GM19467 (cell line): ENCODE measurements around the gene KATNB1.
"Not testable (repeated sequence)": the region's sequence is repeated elsewhere in the genome, so short reads cannot be mapped to it uniquely, and the experiment has no call there.

Source experiments
- ATAC-seq: cut with Tn5 transposase; IDR thresholded peaks from one replicate; pipeline ENCODE4 v1.9.1; 2021; ENCODE audit warnings: mild to moderate bottlenecking, moderate library complexity; ENCODE audit not compliant: unreplicated experiment

The KATNB1 gene

DNA sequence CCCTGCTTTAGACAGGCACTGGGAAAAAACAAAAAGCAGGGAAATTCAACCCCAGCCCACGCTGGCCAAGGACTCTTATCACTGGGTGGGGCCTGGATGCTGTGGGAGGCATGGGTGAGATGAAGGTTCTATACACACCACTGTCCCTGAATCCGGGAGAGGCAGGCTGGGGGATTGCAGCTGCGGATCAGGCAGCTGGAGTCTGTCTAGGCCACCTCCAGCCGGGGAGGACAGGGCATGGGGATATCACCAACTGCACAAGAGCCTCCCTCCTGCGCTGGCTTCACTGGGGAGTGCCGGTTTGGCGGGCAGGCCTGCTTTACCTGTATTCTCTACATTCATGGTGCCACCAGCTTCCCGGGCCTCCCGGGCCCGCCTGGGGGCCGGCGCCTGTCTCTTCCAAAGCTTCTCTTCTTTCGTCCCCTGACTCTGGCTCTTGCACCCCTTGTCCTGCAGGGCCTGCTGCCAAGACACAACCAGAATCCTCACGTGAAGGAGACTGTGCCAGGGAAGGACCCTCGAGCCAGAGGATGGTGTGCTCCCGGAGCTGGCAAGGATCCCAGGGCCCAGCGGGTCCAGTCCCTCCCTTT lies 52.8 kb downstream of the KATNB1 start:
- ATAC-seq: no peak

DNA sequence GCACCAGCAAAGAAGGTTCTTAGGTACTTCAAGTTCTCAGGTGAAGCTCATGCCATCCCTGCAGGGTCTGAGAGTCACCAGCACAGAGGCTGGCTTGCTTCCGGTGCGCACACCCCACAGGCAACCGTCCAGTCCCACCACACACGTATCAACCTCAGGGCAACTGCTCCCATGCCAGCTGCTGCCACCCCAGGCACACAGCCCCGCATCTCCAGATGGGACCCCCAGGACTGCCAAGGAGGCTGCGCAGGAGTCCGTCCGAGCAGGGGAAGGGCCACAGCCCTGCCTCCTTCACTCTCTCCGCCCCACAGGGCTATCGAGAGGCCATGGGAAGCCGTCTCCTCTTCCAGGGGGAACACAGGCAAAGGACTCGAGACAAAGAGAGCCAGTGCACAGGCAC lies 53.4 kb downstream of the KATNB1 start:
- ATAC-seq: no peak

DNA sequence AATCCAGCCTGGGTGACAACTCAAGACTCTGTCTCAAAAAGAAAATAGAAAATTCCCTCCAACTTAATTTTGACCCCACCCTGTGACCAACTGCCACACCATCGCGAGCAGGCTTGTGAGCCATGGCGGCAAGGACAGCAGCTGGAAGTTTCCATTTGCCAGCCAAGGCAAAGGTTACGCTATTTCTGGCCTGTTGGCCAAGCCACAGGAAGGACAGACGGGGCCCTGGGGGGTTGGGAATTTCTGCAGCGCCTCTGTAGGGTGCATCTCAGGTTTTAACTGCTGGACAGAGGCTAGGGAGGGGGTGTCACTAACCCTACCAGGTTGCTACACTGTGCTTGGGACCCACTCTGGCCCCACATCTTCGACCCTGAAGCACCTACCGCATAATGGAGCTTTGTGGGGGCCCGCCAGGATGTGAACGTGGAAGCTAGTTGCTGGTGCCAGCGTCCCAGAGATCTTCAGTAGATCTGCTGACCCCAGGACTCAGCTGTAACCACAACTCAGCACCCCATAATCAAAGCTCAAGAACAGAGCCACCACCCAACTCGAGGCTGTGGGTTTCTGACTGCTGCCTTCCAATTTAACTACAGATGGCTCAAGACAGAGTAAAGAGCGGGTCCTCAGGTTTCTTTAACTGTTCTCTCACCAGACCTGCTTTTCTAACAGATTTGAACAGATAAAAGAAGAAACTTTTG lies 55.8 kb downstream of the KATNB1 start:
- ATAC-seq: no peak

DNA sequence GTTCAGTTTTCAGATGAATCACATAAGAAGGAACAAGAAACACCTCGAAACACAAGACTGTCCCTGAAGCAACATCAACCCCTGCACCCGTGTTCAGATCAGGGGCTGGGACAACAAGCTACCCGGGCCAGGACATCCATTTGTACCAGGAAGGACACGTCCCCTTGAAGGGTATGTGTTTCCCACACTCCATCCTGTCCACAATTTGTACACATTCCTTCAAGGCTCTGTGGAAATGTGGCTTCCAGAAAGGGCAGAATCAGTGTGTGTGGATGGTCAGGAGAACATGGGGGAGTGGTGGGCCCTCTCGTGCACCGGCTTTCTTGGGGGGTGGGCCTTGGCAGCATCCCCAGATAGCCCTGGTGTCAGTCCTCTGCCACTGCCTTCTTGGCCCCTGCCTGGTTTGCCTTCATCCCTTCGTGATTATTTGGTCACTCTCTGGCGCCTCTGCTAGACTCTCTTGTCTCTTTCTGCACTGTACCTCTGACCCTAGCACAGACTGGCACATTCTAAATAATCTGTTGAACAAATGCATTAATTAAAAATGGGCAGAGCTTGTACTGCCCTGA lies 56.4 kb downstream of the KATNB1 start:
- ATAC-seq: no peak

DNA sequence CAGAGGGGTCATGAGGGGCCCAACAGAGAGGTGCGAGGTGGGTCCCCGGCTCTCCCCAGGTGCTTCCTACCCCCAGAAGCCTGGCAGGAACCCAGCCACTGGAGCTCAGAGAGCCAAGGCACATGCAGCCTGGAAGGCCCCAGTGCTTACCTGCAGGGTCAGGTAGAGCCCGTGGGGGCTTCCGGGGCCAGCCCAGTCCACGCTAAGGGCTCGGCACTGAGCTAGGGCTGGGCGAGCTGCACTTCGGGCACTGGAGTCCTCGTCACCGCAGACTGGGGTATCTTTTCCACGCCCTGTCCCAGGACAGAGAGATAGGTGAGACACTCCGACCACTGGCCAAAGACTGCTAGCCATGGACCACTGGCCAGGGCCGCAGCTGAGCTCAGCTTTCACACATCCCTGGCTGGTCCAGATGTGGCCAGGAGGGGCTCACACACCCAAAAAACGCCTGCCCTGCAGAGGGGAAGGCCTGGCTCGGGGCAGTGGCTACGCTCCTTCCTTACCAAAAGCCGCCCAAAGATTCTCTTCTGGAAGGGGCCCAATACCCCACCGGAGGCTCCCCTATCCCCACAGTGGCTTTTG lies 59.4 kb downstream of the KATNB1 start:
- ATAC-seq: no peak

DNA sequence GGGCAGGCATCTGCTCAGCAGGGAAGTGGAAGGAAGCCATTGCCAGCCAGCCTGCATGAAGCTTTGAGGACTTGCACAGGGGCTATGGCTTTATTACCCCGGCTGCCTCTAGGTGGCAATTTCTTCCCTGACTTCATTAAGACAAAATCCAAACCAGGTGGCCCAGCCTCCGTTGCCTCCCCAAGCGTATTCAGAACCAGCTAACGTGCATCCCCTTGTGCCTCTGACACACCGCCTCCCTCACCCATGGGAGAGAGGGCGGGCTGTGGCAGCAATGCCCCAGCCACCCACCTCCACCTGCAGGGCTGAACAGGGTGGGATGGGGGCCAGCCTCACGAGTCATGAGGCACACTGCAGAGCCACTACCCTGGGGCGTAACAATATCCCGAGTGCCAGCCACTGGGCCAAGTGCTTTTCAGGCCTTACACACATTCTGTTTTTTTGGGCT lies 59.9 kb downstream of the KATNB1 start:
- no peak for ATAC-seq

DNA sequence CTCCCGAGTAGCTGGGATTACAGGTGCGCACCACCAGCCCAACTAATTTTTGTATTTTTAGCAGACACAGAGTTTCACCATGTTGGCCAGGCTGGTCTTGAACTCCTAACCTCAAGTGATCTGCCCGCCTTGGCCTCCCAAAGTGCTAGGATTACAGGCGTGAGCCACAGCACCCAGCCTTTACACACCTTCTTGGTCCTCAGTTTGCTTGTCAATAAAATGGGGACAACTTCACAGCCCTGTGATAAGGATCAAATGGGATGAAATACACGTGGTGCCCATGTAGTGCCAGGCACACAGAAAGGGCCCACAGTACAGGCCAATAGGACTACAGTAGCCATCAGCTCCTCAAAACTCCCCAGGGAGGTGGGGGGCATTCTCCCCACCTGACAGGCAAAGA lies 60.4 kb downstream of the KATNB1 start:
- not testable (repeated sequence) for ATAC-seq

DNA sequence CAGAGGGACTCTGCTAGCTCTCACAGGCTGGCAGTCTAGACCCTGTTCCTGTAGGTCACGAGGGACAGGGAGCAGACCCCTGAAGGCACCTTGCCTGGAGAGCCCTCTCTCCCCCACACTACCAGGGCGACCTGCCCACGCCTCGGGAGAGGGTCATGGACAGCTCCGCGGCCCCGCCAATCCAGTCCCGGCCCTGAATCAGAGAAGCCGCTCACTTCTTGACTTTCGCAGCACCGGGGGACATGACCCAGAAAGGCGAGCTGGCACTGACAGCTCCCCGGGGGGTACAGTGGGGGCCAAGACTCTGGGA lies 61.6 kb downstream of the KATNB1 start:
- ATAC-seq: no peak

DNA sequence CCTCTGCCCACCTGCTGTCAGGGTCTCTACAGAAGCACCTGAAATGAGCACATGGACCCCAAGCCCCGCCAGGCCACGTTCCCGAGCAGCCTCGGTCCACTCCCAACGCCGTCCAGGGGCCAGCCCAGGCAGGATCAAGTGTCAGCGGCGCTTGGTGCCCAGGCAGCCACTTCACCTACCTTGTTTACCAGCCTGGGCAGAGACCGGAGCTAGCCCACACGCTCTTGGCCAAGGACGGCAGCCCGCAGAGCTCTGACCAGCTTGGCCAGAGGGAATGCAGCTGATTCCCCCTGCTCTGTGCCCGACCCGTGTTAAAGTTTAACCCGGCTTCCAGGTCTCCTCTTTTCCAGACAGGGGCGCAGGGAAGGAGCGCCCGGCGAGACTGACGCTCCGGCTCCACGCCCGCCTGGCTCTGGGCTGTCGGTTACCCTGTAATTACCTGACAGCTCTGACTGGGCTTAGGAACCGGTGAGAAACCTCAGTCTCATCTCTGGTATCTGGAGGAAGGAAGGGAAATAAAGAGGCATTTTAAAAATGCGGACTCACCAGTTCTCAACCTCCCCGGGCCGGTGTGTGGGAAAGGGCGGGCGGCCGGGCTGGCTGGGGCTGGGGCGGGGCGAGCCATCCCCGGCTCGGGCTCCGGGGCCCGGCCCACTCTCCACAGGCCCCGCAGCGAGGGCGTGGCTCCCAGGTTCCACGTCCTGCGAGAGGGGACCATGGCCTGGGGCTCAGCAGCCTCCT lies 62.1 kb downstream of the KATNB1 start:
- no peak for ATAC-seq

DNA sequence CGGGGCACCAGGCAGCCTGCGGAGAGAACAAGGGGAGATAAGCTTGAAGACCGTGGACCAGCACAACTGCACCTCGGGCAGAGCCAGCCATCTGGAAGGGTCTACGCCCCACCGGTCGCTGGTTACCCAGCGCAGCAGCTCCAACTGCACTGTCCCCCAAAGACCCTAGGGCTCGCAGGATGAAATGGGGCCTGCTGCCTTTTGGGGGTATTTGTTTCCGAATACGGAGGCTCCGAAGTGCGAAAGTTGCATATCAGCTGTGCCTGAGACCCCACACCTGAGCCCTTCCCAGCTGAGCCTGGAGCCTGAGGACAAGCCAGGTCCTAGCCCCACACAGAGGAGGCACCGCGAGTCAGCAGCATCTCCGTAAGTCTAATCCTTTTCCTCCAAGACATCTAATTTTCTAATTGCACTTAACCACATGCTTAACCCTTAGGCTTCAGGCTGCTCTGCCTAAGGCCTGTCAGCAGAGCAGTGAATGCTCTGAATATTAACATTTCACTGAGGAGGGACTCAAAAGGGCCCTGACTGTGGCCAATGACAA lies 62.8 kb downstream of the KATNB1 start:
- no peak for ATAC-seq

DNA sequence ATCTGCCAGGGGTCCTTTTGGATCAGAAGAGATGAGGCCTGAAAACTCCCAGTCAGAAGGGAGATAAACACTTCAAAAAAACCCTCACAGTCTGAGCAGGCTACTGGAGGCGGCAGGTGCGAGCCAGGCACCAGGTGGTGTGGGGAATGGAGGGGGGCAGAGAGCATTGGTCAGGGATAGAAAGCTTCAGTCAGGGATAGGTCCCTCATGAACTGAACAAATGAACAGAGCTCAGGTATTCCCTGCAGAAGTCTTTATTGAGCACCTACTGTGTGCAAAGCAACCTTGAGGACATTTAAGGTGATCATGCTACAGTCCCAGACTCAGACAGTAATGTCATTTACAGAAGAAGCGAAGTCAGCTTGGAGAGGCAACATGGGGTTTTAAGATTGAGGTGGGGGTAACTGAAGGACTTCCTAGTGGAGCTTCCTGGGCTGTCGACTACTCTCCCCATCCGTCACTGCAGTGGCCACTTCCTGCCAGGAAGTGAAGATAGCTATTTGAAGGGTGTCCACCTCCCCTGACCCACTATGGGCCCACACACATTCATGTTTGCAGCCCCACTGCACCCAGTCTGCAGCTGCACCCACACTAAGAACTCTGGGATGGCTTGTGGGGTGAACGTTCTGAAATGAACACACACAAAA lies 63.5 kb downstream of the KATNB1 start:
- ATAC-seq: no peak

DNA sequence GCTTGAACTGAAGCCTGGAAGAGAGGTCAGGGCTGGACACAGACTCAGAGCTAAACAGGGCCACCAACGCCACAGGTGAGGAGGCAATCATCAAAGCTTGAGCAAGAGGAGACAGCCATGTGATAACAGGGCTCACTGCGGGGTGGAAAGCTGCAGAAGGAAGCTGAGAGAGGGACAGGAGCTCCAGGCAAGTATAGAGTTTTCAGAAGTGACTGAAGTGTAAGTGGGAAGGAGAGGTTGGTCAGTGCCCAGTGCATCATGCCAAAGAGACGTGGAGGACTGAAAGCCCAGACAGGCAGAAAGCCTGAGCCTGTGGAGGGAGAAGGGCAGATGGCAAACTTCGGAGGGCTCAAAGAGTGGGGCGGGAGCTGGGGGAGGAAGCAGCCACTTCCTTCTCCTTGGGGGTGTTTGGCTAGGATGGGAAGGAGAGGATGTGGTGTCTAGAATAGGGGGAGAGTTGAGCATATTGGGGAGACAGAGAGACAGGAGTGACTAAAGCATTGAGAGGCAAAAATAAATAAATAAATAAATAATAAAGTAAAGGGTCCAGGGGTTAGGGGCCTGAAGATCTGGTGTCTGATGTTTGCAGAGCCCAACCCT lies 64.1 kb downstream of the KATNB1 start:
- ATAC-seq: no peak

DNA sequence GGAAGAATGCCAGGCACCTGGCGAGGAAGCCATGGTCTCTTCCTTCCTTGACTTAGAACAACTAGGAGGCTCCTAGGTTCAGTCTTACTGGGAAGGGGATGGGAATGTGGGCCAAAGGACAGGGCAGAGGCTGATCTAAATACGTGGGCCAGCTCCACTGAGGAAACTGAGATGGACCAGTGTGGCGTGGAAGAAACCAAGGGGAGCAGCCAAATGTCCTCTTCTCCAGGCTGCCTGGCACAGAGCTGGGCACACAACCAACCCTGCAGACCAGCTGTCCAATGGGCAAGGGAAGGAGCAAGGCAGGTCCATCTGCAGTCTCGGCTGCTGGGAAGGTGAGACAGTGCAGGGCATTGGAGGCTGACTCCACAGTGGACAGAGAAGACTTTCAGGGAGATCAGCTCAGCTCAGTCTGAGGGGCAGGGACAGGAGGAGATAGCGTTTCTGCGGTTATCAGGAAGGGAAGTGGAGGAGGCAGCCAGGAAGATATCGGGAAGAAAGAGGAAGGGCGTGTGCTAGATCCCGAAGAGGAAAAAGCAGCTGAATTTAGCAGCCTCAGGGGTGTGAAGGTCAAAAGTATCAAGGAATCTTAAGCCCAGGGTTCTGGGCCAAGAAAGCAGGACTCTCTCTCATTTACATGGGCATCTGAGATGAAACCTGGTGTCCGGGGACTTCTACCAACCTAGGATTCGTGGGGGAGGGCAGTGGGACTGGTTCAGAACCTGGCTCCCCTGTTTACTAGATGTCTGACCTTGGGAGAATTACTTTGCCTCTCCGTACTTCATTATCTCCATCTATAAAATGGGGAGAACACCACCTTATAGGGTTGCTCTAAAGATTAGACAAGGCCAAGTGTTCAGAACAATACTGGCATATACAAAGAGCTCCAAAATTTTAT lies 64.9 kb downstream of the KATNB1 start:
- no peak for ATAC-seq

DNA sequence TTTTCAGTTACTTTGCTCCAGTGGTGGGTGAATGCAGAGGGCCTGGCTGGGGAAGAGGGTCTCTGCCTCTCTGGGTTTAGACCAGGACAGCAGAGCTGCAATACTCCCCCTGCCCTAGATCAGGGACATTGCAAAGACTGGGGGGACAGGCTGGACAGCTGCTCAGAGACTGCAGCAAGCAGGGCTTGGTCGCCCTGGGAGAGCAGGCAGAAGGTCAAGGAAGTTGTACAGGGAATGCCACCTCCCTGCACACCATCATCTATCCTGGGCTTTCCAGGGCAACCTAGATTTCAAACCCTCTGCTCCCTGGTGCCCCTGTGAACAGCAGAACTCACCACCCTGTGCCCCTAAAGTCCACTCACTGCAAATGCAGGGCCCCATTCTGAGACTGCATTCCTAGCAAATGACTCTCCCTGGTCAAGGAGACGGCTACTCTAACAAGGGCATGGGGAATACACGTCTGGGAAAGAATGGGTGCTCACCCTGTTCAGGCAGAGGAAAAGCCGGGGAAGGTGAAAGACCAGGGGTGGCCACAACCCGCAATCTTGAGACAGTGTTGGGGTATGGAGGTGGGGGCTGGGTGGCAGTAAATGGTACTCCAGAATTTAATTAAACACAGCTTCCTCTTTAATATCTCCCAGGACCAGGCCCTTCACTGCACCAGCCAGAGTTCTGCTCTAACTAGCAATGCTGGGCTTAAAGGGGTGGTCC lies 65.7 kb downstream of the KATNB1 start:
- no peak for ATAC-seq

DNA sequence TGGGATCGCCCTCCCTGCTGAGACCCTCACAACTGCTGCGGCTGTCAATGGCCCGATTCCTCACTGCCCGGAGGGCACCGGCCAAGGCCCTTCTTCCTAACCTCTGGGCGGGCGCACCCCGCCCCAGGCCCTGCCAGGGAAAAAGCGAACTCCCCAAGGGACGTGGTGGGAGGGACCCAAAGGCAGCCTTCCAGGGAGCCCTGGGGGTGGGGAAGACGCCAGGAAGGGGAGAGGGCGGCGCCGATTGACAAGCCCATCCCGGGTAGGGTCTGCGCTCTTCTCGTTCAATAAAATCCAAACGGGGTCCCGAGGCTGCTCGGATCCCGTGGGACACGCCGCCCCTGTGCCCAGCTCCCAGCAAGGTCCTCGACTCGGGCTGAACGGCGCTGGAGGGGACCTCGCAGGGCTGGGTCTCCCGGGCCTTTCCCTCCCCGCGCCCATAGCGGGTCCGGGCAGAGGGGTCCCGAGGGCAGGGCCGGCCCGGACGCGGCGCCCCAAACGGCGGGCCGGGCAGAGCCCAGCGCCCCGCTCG lies 66.3 kb downstream of the KATNB1 start:
- no peak for ATAC-seq

DNA sequence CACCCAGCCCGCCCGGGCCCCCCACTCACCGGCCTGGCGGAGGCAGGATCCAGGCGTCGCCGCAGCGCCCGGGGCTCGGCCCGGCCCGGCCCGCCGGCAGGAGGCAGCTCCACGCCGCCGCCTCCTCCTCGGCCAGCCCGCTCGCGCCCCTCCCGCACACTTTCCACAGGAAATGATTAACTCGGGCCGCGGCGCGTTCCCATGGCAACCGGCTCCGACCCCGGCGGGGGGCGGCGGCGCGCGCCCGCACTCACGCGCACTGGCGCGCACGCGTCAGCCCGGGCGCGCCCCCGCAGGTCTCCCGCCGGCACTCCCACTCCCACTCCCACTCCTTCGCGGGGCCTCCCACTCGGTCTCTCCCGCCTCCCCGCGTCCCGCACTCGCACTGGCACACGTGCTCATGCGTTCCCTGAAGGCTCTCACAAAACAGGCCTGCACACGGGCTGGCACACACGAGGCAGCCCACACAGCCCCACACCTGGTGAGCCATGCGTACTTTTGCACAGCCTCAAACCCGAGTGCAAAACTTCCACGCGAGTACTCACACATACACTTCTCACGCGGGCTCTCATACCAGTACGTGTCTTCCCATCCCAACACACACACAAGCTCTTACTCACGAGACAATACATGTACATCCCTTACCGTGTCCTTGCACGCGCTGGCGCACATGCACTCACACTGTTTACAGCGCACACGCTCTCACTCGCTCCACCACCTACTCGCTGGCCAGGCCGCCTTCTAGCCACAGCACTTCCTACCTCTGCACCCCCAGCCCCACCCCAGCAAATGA lies 67.0 kb downstream of the KATNB1 start, which contains the start of gene KIFC3:
TSS of gene KIFC3 (minus strand) at position 151 of the 793 bp plus-strand sequence. CDS start 4,248 bp downstream, outside the sequence.
- no peak for ATAC-seq

DNA sequence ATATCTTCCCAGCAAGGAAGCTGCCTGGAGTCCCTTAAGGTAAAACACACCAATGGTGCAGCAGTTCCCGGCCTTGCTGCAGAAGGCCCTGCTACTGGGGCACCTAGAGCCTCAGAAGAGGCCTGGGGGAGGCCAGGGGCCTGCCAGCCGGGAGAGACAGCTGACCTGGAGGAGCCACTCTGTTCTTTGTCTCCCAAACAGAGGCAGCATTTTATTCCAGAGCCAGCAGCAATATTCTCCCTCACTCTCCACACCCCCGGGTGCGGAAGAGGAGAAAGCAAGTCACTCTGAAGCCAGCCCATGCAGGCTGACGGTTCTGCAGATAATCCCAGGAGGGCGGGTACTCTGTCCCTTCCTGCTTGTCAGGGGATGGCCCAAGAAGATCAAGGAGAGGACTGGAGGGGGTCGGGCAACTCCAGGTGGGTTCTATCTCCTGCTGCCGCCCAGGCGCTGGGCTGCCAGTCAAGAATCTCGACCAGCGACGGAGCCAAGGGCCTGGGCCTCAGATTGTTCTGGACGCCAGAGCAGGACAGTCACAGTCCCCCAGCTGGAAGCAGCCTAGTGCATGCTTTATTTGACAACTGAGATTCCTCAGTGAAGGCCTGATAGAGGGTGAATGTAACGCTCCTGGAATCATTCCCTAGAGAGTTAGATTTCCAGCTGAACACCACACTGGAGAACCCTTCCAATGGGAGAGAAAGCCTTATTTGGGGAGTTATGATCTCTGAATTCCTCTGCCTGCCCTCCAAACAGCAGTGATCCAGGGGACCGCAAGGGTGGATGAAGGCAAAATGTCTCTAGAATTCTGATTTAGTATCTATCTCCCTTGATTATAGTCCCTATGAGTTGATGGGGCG lies 67.8 kb downstream of the KATNB1 start:
- no peak for ATAC-seq
